Measurements from ENCODE around the gene FDXR. TPM values are rescaled to one million over a fixed set of nuclear protein-coding genes. Genes with fewer than 3 reads are reported as not detected.

FDXR gene
- total and polyA plus RNA-seq, 9 of the 15 experiments (the other 6 are each of a cell fraction or from before 2014, with no cell fraction given), result 0.89 to 70.7 (median 30.9) TPM

DNA sequence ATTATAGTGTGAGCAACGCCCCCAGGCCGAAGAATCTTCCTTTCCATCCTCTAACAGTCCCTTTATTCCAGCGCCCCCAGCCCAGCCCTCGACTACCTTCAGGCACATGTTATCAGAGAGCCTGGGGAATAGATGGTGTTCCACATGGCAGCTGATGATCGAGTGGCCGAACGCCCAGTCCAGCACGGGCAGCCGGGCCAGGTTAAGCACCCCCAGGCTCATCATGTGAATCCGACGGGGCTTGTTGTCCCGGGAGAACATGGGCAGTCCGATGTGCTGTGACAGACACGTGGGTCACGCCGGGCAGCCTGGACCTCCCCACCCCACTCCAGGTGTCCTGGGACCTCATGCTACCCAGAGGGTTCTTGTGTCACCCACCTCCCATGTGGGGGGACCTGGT lies 6.5 kb upstream of the FDXR start:
- Histone ChIP-seq H3K4me1 (replicated peaks in 1 of 2; ENCODE audit: control insufficient read depth in 2 of 2, insufficient read depth in 2 of 2, low read length in 2 of 2) (peaks cover 39 to 40% of the 10 kb centered on the region in 2 experiments), H3K4me2 (ENCODE audit: insufficient read depth, low read length) (no peak overlapping the region), H3K79me2 (ENCODE audit: control insufficient read depth, insufficient read depth, low read length) (no peaks in the 10 kb centered on the region), H3K4me3 (no peak overlapping the region), H3K27me3 (ENCODE audit: control insufficient read depth in 2 of 2, insufficient read depth in 2 of 2, low read length in 2 of 2) (no peaks in the 10 kb centered on the region), H4K20me1 (replicated peaks; ENCODE audit: control insufficient read depth, insufficient read depth, low read length) (no peaks in the 10 kb centered on the region), H3K36me3 (ENCODE audit: control insufficient read depth, insufficient read depth, low read length) (no peaks in the 10 kb centered on the region), H3K9me3 (replicated peaks; ENCODE audit: control insufficient read depth, insufficient read depth, low read depth, low read length) (no peaks in the 10 kb centered on the region), H3K27ac (ENCODE audit: extremely low read depth, low read depth, low read length) (no peak overlapping the region), H2AFZ (ENCODE audit: low read depth, low read length) (no peak overlapping the region), H3K9ac (ENCODE audit: insufficient read depth in 1 of 2, low read depth in 2 of 2, low read length in 2 of 2) (no peak overlapping the region), H3K9me1 (ENCODE audit: control insufficient read depth, insufficient read depth, low read length) (no peaks in the 10 kb centered on the region)
- CTCF ChIA-PET (ENCODE audit: low intra/inter-chr PET ratio), result no interaction called here
- BruUV-seq (replicated peaks), result no TSS peak
- POLR2A ChIA-PET, result interaction anchor here (1.7 to 2.7 kb wide), 2 partner anchors 8 to 10 kb away, joined by 6 to 7 read pairs; no protein-coding TSS in a partner anchor
- no peak for TF ChIP-seq RBFOX2 (IDR thresholded peaks at IDR 0.05; ENCODE audit: low read depth, low read length)
- TF ChIP-seq ETS2 (tag; IDR thresholded peaks at IDR 0.05; ENCODE audit: borderline replicate concordance, poor library complexity, severe bottlenecking), result no peak
- no peak for TF ChIP-seq HDAC8 (tag; IDR thresholded peaks at IDR 0.05)
- TF ChIP-seq ZNF282 (CRISPR knock-in tag; IDR thresholded peaks at IDR 0.05), result no peak
- no peak for TF ChIP-seq SMARCB1 (IDR thresholded peaks at IDR 0.05; ENCODE audit: insufficient read length, low read depth)
- TF ChIP-seq SMARCC2 (IDR thresholded peaks at IDR 0.05; ENCODE audit: low read depth), result no peak
- no peak for TF ChIP-seq SMARCA4 (IDR thresholded peaks at IDR 0.05)
- no peak for TF ChIP-seq NFRKB (IDR thresholded peaks at IDR 0.05; ENCODE audit: low read depth)
- TF ChIP-seq PTRF (tag; IDR thresholded peaks at IDR 0.05), result no peak
- TF ChIP-seq TCFL5 (CRISPR knock-in tag; conservative IDR thresholded peaks at IDR 0.05), result no peak
- intact Hi-C loops (cut with micrococcal nuclease) (loop anchor here (10.0 kb wide), 1 partner anchor 155 kb away; no protein-coding TSS in a partner anchor), in situ Hi-C loops (cut with MboI) (no loop called here)
- FAIRE-seq, result no peak
- no peak for DNase-seq (ENCODE audit: extremely low read depth in 1 of 4, low spot score in 3 of 4)
- 94% methylated on average over 14 of the region's 16 CpGs for WGBS (ENCODE audit: insufficient coverage, low coverage, missing lambda C conversion rate)
- no peak for ATAC-seq
